ENCODE results near the gene RASSF4. TPM values are rescaled to one million over a fixed set of nuclear protein-coding genes. Genes with fewer than 3 reads are reported as not detected.

RASSF4 gene
- total and polyA plus RNA-seq, 11 donors, result 48.3 to 125 (median 78.9) TPM

GRCh38 chr10:44981172-44982113 is 21.8 kb downstream of the RASSF4 start:
- DNase-seq, result peak in 4 of 5 donors; percentile 60 to 79 (median 71)
- TF ChIP-seq CTCF (IDR thresholded peaks at IDR 0.05) (no peak), POLR2A (IDR thresholded peaks at IDR 0.05) (no peak)
- Histone ChIP-seq H3K36me3 (peaks cover 0 to 70% (median 35%) of the 10 kb centered on the region in 9 donors), H3K27ac (peak overlapping the region; percentile 63 to 97 (median 87)), H3K9me3 (no peaks in the 10 kb centered on the region), H3K27me3 (no peaks in the 10 kb centered on the region), H3K4me1 (peaks cover 14 to 100% (median 89%) of the 10 kb centered on the region in 12 donors), H3K4me3 (no peak overlapping the region)
- peak; percentile 14 to 61 (median 45) for ATAC-seq
- intact Hi-C loops (cut with DNase I), result loop anchor here in 2 of 10 donors (2.0 kb wide), 2 partner anchors 19 to 23 kb away; partner anchors contain the start of genes RASSF4 (in 1 of the 2) and ZNF22 (in 1 of the 2)
- WGBS, 4 donors, result 38 to 47% (median 39%) methylated on average over 9 to 11 of the region's 11 CpGs

- ATAC-seq (peak; percentile 13 to 47 (median 38)), DNase-seq (peak in 4 of 5 donors; percentile 61 to 83 (median 68))
- H3K4me1 ChIP-seq, result peaks cover 12 to 99% (median 86%) of the 10 kb centered on the region in 12 donors
- 35 to 67% (median 43%) methylated on average over 1 to 9 of the region's 9 CpGs for WGBS, 4 donors
- H3K4me3 ChIP-seq, result no peak overlapping the region
- TF ChIP-seq POLR2A (IDR thresholded peaks at IDR 0.05) (no peak), CTCF (IDR thresholded peaks at IDR 0.05) (no peak)
- no peaks in the 10 kb centered on the region for H3K27me3 ChIP-seq
- intact Hi-C loops (cut with DNase I), result no loop called here
- H3K36me3 ChIP-seq, result peaks cover 0 to 69% (median 36%) of the 10 kb centered on the region in 9 donors
- peak overlapping the region; percentile 63 to 97 (median 87) for H3K27ac ChIP-seq
- no peaks in the 10 kb centered on the region for H3K9me3 ChIP-seq
Observed at GRCh38 chr10:44982114-44982460, 22.5 kb downstream of the RASSF4 start.

- Histone ChIP-seq H3K4me3 (no peak overlapping the region), H3K9me3 (no peaks in the 10 kb centered on the region), H3K36me3 (peaks cover 0 to 69% (median 35%) of the 10 kb centered on the region in 9 donors), H3K27me3 (no peaks in the 10 kb centered on the region), H3K27ac (peak overlapping the region; percentile 63 to 97 (median 87)), H3K4me1 (peaks cover 12 to 99% (median 84%) of the 10 kb centered on the region in 12 donors)
- ATAC-seq (no peak), DNase-seq (peak in 2 of 5 donors; percentile 16 to 26)
- 76 to 88% (median 79%) methylated on average over 6 to 9 of the region's 9 CpGs for WGBS, 4 donors
- intact Hi-C loops (cut with DNase I), result no loop called here
- TF ChIP-seq POLR2A (IDR thresholded peaks at IDR 0.05) (no peak), CTCF (IDR thresholded peaks at IDR 0.05) (no peak)
Observed at GRCh38 chr10:44982496-44982895, 22.9 kb downstream of the RASSF4 start.

Data from heart left ventricle (tissue), 16 donors.